Measurements from ENCODE around the gene MAGI2.

Gene MAGI2

DNA sequence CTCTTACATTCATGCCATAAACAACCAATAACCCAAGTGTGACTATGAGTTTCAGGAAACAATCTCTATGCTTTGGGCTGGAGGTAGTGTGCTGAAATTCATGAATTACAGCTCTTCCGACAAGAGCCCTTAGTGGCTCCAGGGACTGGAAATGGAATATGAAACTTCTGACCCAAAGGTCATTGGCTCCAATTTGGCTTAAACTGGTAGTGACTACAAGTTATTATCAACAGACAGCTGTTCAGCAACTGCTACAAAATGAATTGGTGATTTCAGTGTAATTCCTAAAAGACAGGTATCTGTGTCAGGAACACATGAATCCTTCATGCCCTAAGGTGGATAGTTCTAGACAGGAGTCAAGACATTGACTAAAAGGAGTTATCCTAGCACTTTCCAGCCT lies 909.5 kb downstream of the MAGI2 start:
- H3K27ac ChIP-seq (replicated peaks; ENCODE audit: low read length) = no peak overlapping the region
- H2BK15ac ChIP-seq (ENCODE audit: low read length) = no peak overlapping the region
- no peak overlapping the region for H4K91ac ChIP-seq (ENCODE audit: low read depth, low read length, poor library complexity)
- no peaks in the 10 kb centered on the region for H3K27me3 ChIP-seq (ENCODE audit: control insufficient read depth in 3 of 3, insufficient read depth in 3 of 3, low read depth in 1 of 3, low read length in 3 of 3)
- H2AK5ac ChIP-seq (ENCODE audit: low read depth, low read length) = no peak overlapping the region
- H3K4me1 ChIP-seq (ENCODE audit: control insufficient read depth in 2 of 2, insufficient read depth in 1 of 2, low read depth in 1 of 2, low read length in 2 of 2) = no peaks in the 10 kb centered on the region
- H2BK120ac ChIP-seq (ENCODE audit: low read depth, low read length) = no peak overlapping the region
- H3K9ac ChIP-seq (ENCODE audit: low read depth, low read length, poor library complexity) = no peak overlapping the region
- no CpG with 5 or more reads among the region's 1 CpG for WGBS, 2 donors (ENCODE audit: extremely low coverage in 2 of 2, insufficient read length in 2 of 2, insufficient replicate concordance in 1 of 2)
- no peak overlapping the region for H3K4ac ChIP-seq (ENCODE audit: low read length)
- DNase-seq (ENCODE audit: low spot score) = no peak
- no peak overlapping the region for H2BK5ac ChIP-seq (ENCODE audit: low read length)
- H4K8ac ChIP-seq (ENCODE audit: low read depth, low read length) = no peak overlapping the region
- H2AFZ ChIP-seq (ENCODE audit: low read length) = no peak overlapping the region
- H3K4me3 ChIP-seq (ENCODE audit: low read length in 2 of 2) = no peak overlapping the region
- H3K14ac ChIP-seq (ENCODE audit: low read length) = no peak overlapping the region
- H3K36me3 ChIP-seq (replicated peaks in 1 of 2; ENCODE audit: control insufficient read depth in 2 of 2, insufficient read depth in 2 of 2, low read length in 2 of 2) = no peaks in the 10 kb centered on the region
- no peak overlapping the region for H3K18ac ChIP-seq (ENCODE audit: low read length)
- no peak overlapping the region for H3K4me2 ChIP-seq (ENCODE audit: insufficient read depth, low read length, poor library complexity, severe bottlenecking)
- H3K79me1 ChIP-seq (ENCODE audit: low read depth, low read length) = no peaks in the 10 kb centered on the region
- H3K9me3 ChIP-seq (replicated peaks in 1 of 2; ENCODE audit: control insufficient read depth in 2 of 2, insufficient read depth in 1 of 2, low read depth in 1 of 2, low read length in 2 of 2) = no peaks in the 10 kb centered on the region
- no peak overlapping the region for H3K23ac ChIP-seq (ENCODE audit: low read depth, low read length, poor library complexity)
- H2BK12ac ChIP-seq (ENCODE audit: low read length) = no peak overlapping the region

DNA sequence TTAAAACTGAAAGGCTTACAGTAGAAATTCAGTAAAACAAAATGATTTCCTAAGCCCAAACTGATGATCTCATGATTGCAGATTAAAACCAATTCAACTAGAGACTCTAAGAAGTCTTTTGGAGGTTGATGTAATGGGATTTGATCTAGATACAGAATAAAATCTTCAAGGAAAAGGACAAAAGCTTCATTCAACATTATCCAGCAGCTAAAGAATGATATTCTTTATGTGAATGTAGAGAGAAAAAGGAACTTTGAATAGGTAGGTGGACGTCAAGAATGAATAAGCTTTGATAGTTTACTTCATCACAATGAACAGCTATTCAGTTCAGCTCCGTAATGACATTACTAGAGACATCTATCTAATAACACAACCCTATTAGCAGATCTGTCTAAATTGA lies 910.5 kb downstream of the MAGI2 start:
- Histone ChIP-seq H3K4me1 (ENCODE audit: control insufficient read depth in 2 of 2, insufficient read depth in 1 of 2, low read depth in 1 of 2, low read length in 2 of 2) (no peaks in the 10 kb centered on the region), H2BK120ac (ENCODE audit: low read depth, low read length) (no peak overlapping the region), H3K27ac (replicated peaks; ENCODE audit: low read length) (no peak overlapping the region), H3K27me3 (ENCODE audit: control insufficient read depth in 3 of 3, insufficient read depth in 3 of 3, low read depth in 1 of 3, low read length in 3 of 3) (no peaks in the 10 kb centered on the region), H3K79me1 (ENCODE audit: low read depth, low read length) (no peaks in the 10 kb centered on the region), H2BK5ac (ENCODE audit: low read length) (no peak overlapping the region), H3K4ac (ENCODE audit: low read length) (no peak overlapping the region), H2BK12ac (ENCODE audit: low read length) (no peak overlapping the region), H3K18ac (ENCODE audit: low read length) (no peak overlapping the region), H2AK5ac (ENCODE audit: low read depth, low read length) (no peak overlapping the region), H2BK15ac (ENCODE audit: low read length) (no peak overlapping the region), H4K91ac (ENCODE audit: low read depth, low read length, poor library complexity) (no peak overlapping the region), H4K8ac (ENCODE audit: low read depth, low read length) (no peak overlapping the region), H3K36me3 (replicated peaks in 1 of 2; ENCODE audit: control insufficient read depth in 2 of 2, insufficient read depth in 2 of 2, low read length in 2 of 2) (no peaks in the 10 kb centered on the region), H2AFZ (ENCODE audit: low read length) (no peak overlapping the region), H3K4me3 (ENCODE audit: low read length in 2 of 2) (no peak overlapping the region), H3K9me3 (replicated peaks in 1 of 2; ENCODE audit: control insufficient read depth in 2 of 2, insufficient read depth in 1 of 2, low read depth in 1 of 2, low read length in 2 of 2) (peaks cover 0 to 4% of the 10 kb centered on the region in 2 donors), H3K9ac (ENCODE audit: low read depth, low read length, poor library complexity) (no peak overlapping the region), H3K23ac (ENCODE audit: low read depth, low read length, poor library complexity) (no peak overlapping the region), H3K14ac (ENCODE audit: low read length) (no peak overlapping the region), H3K4me2 (ENCODE audit: insufficient read depth, low read length, poor library complexity, severe bottlenecking) (no peak overlapping the region)
- no CpG with 5 or more reads among the region's 2 CpGs for WGBS, 2 donors (ENCODE audit: extremely low coverage in 2 of 2, insufficient read length in 2 of 2, insufficient replicate concordance in 1 of 2)
- no peak for DNase-seq (ENCODE audit: low spot score)

GRCh38 chr7:78542541-78542940 lies 910.9 kb downstream of the MAGI2 start:
- no peaks in the 10 kb centered on the region for H3K36me3 ChIP-seq (replicated peaks in 1 of 2; ENCODE audit: control insufficient read depth in 2 of 2, insufficient read depth in 2 of 2, low read length in 2 of 2)
- H3K18ac ChIP-seq (ENCODE audit: low read length) = no peak overlapping the region
- H2BK12ac ChIP-seq (ENCODE audit: low read length) = no peak overlapping the region
- H3K4ac ChIP-seq (ENCODE audit: low read length) = no peak overlapping the region
- H2BK120ac ChIP-seq (ENCODE audit: low read depth, low read length) = no peak overlapping the region
- H4K8ac ChIP-seq (ENCODE audit: low read depth, low read length) = no peak overlapping the region
- H3K9ac ChIP-seq (ENCODE audit: low read depth, low read length, poor library complexity) = no peak overlapping the region
- no peak overlapping the region for H3K4me2 ChIP-seq (ENCODE audit: insufficient read depth, low read length, poor library complexity, severe bottlenecking)
- peaks cover 0 to 6% of the 10 kb centered on the region in 2 donors for H3K9me3 ChIP-seq (replicated peaks in 1 of 2; ENCODE audit: control insufficient read depth in 2 of 2, insufficient read depth in 1 of 2, low read depth in 1 of 2, low read length in 2 of 2)
- no peak overlapping the region for H3K23ac ChIP-seq (ENCODE audit: low read depth, low read length, poor library complexity)
- H3K27ac ChIP-seq (replicated peaks; ENCODE audit: low read length) = no peak overlapping the region
- no peak overlapping the region for H3K4me3 ChIP-seq (ENCODE audit: low read length in 2 of 2)
- no peak overlapping the region for H2AK5ac ChIP-seq (ENCODE audit: low read depth, low read length)
- H3K27me3 ChIP-seq (ENCODE audit: control insufficient read depth in 3 of 3, insufficient read depth in 3 of 3, low read depth in 1 of 3, low read length in 3 of 3) = no peaks in the 10 kb centered on the region
- no peak for DNase-seq (ENCODE audit: low spot score)
- H2AFZ ChIP-seq (ENCODE audit: low read length) = no peak overlapping the region
- no peak overlapping the region for H2BK5ac ChIP-seq (ENCODE audit: low read length)
- no peaks in the 10 kb centered on the region for H3K4me1 ChIP-seq (ENCODE audit: control insufficient read depth in 2 of 2, insufficient read depth in 1 of 2, low read depth in 1 of 2, low read length in 2 of 2)
- no peaks in the 10 kb centered on the region for H3K79me1 ChIP-seq (ENCODE audit: low read depth, low read length)
- WGBS, 2 donors (ENCODE audit: extremely low coverage in 2 of 2, insufficient read length in 2 of 2, insufficient replicate concordance in 1 of 2) = no CpG with 5 or more reads among the region's 5 CpGs
- H2BK15ac ChIP-seq (ENCODE audit: low read length) = no peak overlapping the region
- no peak overlapping the region for H3K14ac ChIP-seq (ENCODE audit: low read length)
- no peak overlapping the region for H4K91ac ChIP-seq (ENCODE audit: low read depth, low read length, poor library complexity)

- no peak for DNase-seq (ENCODE audit: low spot score)
- H3K4me3 ChIP-seq (ENCODE audit: low read length in 2 of 2) = no peak overlapping the region
- H2BK15ac ChIP-seq (ENCODE audit: low read length) = no peak overlapping the region
- no peak overlapping the region for H3K18ac ChIP-seq (ENCODE audit: low read length)
- H2BK5ac ChIP-seq (ENCODE audit: low read length) = no peak overlapping the region
- no peak overlapping the region for H2AFZ ChIP-seq (ENCODE audit: low read length)
- no peaks in the 10 kb centered on the region for H3K79me1 ChIP-seq (ENCODE audit: low read depth, low read length)
- peaks cover 0 to 6% of the 10 kb centered on the region in 2 donors for H3K9me3 ChIP-seq (replicated peaks in 1 of 2; ENCODE audit: control insufficient read depth in 2 of 2, insufficient read depth in 1 of 2, low read depth in 1 of 2, low read length in 2 of 2)
- no peak overlapping the region for H3K27ac ChIP-seq (replicated peaks; ENCODE audit: low read length)
- no peak overlapping the region for H2BK120ac ChIP-seq (ENCODE audit: low read depth, low read length)
- no peak overlapping the region for H4K91ac ChIP-seq (ENCODE audit: low read depth, low read length, poor library complexity)
- H2BK12ac ChIP-seq (ENCODE audit: low read length) = no peak overlapping the region
- no peak overlapping the region for H3K23ac ChIP-seq (ENCODE audit: low read depth, low read length, poor library complexity)
- no peaks in the 10 kb centered on the region for H3K36me3 ChIP-seq (replicated peaks in 1 of 2; ENCODE audit: control insufficient read depth in 2 of 2, insufficient read depth in 2 of 2, low read length in 2 of 2)
- no peak overlapping the region for H3K4ac ChIP-seq (ENCODE audit: low read length)
- no peaks in the 10 kb centered on the region for H3K4me1 ChIP-seq (ENCODE audit: control insufficient read depth in 2 of 2, insufficient read depth in 1 of 2, low read depth in 1 of 2, low read length in 2 of 2)
- no peak overlapping the region for H4K8ac ChIP-seq (ENCODE audit: low read depth, low read length)
- WGBS, 2 donors (ENCODE audit: extremely low coverage in 2 of 2, insufficient read length in 2 of 2, insufficient replicate concordance in 1 of 2) = no CpG with 5 or more reads among the region's 6 CpGs
- H3K4me2 ChIP-seq (ENCODE audit: insufficient read depth, low read length, poor library complexity, severe bottlenecking) = no peak overlapping the region
- H3K14ac ChIP-seq (ENCODE audit: low read length) = no peak overlapping the region
- H3K9ac ChIP-seq (ENCODE audit: low read depth, low read length, poor library complexity) = no peak overlapping the region
- H2AK5ac ChIP-seq (ENCODE audit: low read depth, low read length) = no peak overlapping the region
- H3K27me3 ChIP-seq (ENCODE audit: control insufficient read depth in 3 of 3, insufficient read depth in 3 of 3, low read depth in 1 of 3, low read length in 3 of 3) = no peaks in the 10 kb centered on the region
Observed at GRCh38 chr7:78539825-78540224, 913.6 kb downstream of the MAGI2 start.

Measured in neuronal stem cell (in vitro differentiated cells).